GM21423 (cell line): ENCODE measurements around the gene THSD4.

ENCODE experiments used
- ATAC-seq: cut with Tn5 transposase; IDR thresholded peaks from one replicate; pipeline ENCODE4 v1.9.1; 2021; ENCODE audit warnings: mild to moderate bottlenecking, moderate library complexity; ENCODE audit not compliant: unreplicated experiment

The THSD4 gene

GRCh38 chr15:71753346-71753745 lies 638.1 kb downstream of the THSD4 start:
- no peak for ATAC-seq

- no peak for ATAC-seq
Observed at GRCh38 chr15:71754660-71755059, 639.4 kb downstream of the THSD4 start.

GRCh38 chr15:71755092-71755970 lies 640.1 kb downstream of the THSD4 start:
- ATAC-seq, result no peak

- ATAC-seq, result no peak
Observed at GRCh38 chr15:71756599-71757352, 641.5 kb downstream of the THSD4 start.

GRCh38 chr15:71757741-71758530 lies 642.7 kb downstream of the THSD4 start:
- ATAC-seq, result no peak

- ATAC-seq, result no peak
Observed at GRCh38 chr15:71758711-71759110, 643.4 kb downstream of the THSD4 start.

- ATAC-seq, result no peak
Observed at GRCh38 chr15:71760852-71761251, 645.6 kb downstream of the THSD4 start.

GRCh38 chr15:71761649-71762048 lies 646.4 kb downstream of the THSD4 start:
- ATAC-seq, result no peak

GRCh38 chr15:71768184-71768583 lies 652.9 kb downstream of the THSD4 start:
- ATAC-seq, result no peak

- no peak for ATAC-seq
Observed at GRCh38 chr15:71773206-71773859, 658.1 kb downstream of the THSD4 start.

- ATAC-seq, result no peak
Observed at GRCh38 chr15:71775856-71776255, 660.6 kb downstream of the THSD4 start.

- ATAC-seq, result no peak
Observed at GRCh38 chr15:71776304-71776703, 661.0 kb downstream of the THSD4 start.

GRCh38 chr15:71777216-71777943 lies 662.1 kb downstream of the THSD4 start:
- ATAC-seq, result no peak

GRCh38 chr15:71779073-71779797 lies 664.0 kb downstream of the THSD4 start:
- no peak for ATAC-seq

GRCh38 chr15:71780115-71780976 lies 665.1 kb downstream of the THSD4 start:
- no peak for ATAC-seq

- ATAC-seq, result no peak
Observed at GRCh38 chr15:71781179-71781964, 666.1 kb downstream of the THSD4 start.

- ATAC-seq, result no peak
Observed at GRCh38 chr15:71781965-71782265, 666.6 kb downstream of the THSD4 start.
